Uterus (tissue), 4 donors: ENCODE results near the gene PCLAF. TPM values are rescaled to one million over a fixed set of nuclear protein-coding genes. Genes with fewer than 3 reads are reported as not detected.
"Not testable (repeated sequence)": the region's sequence is repeated elsewhere in the genome, so short reads cannot be mapped to it uniquely, and the experiment has no call there.

Experiments
- DNase-seq, 2 donors: peaks; one replicate each; pipeline ENCODE4 v3.0.0-alpha.2; 2019 to 2020
- H3K27ac ChIP-seq, 2 donors: fragments of 200-600 bp; sonication (generic); 1 replicate in 1 of 2; 2 replicates in 1 of 2; pipeline ENCODE4 v1.5.1; 2016 to 2018
- H3K27me3 ChIP-seq, 2 donors: fragments of 200-600 bp; sonication (generic); one replicate each; pipeline ENCODE4 v1.5.1; 2018 to 2019; ENCODE audit warnings: control low read depth in 1 of 2
- H3K36me3 ChIP-seq, 2 donors: fragments of 200-600 bp; sonication (generic); one replicate each; pipeline ENCODE4 v1.5.1; 2019; ENCODE audit warnings: control low read depth in 1 of 2
- H3K4me1 ChIP-seq, 2 donors: fragments of 200-600 bp; sonication (generic); one replicate each; pipeline ENCODE4 v1.5.1; 2018 to 2019; ENCODE audit warnings: control low read depth in 1 of 2
- H3K4me3 ChIP-seq, 2 donors: fragments of 200-600 bp; sonication (generic); 1 replicate in 1 of 2; 2 replicates in 1 of 2; pipeline ENCODE4 v1.5.1; 2018 to 2019; ENCODE audit warnings: mild to moderate bottlenecking in 1 of 2
- H3K9me3 ChIP-seq, 2 donors: fragments of 200-600 bp; sonication (generic); one replicate each; pipeline ENCODE4 v1.5.1; 2019; ENCODE audit warnings: control low read depth in 1 of 2
- POLR2A ChIP-seq, 2 donors: fragments of 450-650 bp; IDR thresholded peaks; one replicate each; pipeline ENCODE4 v1.6.1; 2016; ENCODE audit warnings: antibody characterized with exemption in 2 of 2, mild to moderate bottlenecking in 1 of 2, moderate library complexity in 1 of 2
- intact Hi-C: fragments of 100-400 bp; cut with DNase I; formaldehyde crosslinking; loops from one replicate; pipeline ENCODE4 v1.15.1; 2023; ENCODE audit warnings: low total_unique reads
- total RNA-seq, 4 donors: library from RNA; depleted of rRNA in 3 of 4; stranded (reverse); fragments of >200 nt in 3 of 4; gene quantifications; one replicate each; pipeline versions ENCODE4 v1.1.0 to v1.2.4, GENCODE V29; 2014 to 2023
- TF ChIP-seq, protein P1 (sequence below), 4 experiments: fragments of 200-600 bp in 2 of 4; fragments of 450-650 bp in 2 of 4; sonication (generic) in 2 of 4; IDR thresholded peaks; one replicate each; pipeline ENCODE4 v1.5.1; 2016 to 2019; ENCODE audit warnings: antibody characterized with exemption in 4 of 4, mild to moderate bottlenecking in 2 of 4, moderate library complexity in 1 of 4
- donor health status: DM: yes; HTN: yes; CAD: no.

The PCLAF gene
- total RNA-seq, 4 donors from 2014 or later = 22.7 TPM; not detected in 3

DNA sequence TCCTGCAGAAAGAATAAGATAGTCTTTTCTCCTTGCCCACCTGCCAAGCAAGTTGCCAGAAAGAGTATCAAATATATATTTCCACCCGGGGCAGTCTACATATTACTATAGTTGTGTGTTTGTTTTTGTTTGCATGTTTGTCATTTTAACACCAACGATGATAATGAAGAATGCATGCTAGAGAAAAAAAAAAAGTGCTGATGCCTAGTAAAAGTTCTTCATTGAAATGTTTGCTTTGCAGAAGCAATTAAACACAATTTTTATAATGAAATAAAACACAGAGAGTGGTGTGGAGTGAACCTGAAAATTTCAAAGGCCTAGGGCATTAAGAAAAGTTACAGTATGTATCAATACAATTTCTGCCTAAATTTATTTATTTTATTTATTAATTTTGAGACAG, 2.5 kb upstream of the PCLAF start:
- Histone ChIP-seq H3K36me3 (no peaks in the 10 kb centered on the region), H3K9me3 (no peaks in the 10 kb centered on the region), H3K4me1 (no peaks in the 10 kb centered on the region), H3K4me3 (no peak overlapping the region), H3K27ac (no peak overlapping the region), H3K27me3 (no peaks in the 10 kb centered on the region)
- DNase-seq = no peak
- no peak for TF ChIP-seq POLR2A (IDR thresholded peaks at IDR 0.05)
- TF ChIP-seq, protein P1, sequence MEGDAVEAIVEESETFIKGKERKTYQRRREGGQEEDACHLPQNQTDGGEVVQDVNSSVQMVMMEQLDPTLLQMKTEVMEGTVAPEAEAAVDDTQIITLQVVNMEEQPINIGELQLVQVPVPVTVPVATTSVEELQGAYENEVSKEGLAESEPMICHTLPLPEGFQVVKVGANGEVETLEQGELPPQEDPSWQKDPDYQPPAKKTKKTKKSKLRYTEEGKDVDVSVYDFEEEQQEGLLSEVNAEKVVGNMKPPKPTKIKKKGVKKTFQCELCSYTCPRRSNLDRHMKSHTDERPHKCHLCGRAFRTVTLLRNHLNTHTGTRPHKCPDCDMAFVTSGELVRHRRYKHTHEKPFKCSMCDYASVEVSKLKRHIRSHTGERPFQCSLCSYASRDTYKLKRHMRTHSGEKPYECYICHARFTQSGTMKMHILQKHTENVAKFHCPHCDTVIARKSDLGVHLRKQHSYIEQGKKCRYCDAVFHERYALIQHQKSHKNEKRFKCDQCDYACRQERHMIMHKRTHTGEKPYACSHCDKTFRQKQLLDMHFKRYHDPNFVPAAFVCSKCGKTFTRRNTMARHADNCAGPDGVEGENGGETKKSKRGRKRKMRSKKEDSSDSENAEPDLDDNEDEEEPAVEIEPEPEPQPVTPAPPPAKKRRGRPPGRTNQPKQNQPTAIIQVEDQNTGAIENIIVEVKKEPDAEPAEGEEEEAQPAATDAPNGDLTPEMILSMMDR (IDR thresholded peaks at IDR 0.05) = no peak
- intact Hi-C loops = no loop called here

DNA sequence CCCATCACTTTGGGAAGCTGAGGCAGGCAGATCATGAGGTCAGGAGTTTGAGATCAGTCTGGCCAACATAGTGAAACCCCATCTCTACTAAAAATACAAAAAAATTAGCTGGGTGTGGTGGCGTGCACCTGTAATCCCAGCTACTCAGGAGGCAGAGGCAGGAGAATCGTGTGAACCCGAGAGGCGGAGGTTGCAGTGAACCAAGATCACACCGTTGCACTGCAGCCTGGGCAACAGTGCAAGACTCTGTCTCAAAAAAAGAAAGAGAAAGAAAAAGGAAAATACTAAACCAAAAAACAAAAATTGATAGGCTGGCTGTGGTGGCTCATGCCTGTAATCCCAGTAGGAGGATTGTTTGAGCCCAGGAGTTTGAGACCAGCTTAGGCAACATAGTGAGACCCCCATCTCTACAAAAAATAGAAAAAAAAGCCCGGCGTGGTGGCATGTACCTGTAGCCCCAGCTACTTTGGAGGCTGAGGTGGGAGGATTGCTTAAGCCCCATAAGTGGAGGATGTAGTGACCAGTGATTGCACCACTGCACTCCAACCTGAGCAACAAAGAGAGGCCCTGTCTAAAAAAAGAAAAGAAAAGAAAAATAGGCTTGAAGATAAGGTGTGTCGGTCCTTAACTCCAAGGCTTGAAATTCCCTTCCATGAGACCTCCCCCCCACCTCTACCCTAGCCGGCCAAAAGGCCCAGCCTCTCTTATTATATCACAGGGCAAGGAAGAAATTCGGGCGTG, 941 bp downstream of the PCLAF start:
- H3K4me3 ChIP-seq, H3K27ac ChIP-seq, H3K9me3 ChIP-seq, H3K36me3 ChIP-seq, DNase-seq, H3K27me3 ChIP-seq, intact Hi-C loops, H3K4me1 ChIP-seq: not testable (repeated sequence)

DNA sequence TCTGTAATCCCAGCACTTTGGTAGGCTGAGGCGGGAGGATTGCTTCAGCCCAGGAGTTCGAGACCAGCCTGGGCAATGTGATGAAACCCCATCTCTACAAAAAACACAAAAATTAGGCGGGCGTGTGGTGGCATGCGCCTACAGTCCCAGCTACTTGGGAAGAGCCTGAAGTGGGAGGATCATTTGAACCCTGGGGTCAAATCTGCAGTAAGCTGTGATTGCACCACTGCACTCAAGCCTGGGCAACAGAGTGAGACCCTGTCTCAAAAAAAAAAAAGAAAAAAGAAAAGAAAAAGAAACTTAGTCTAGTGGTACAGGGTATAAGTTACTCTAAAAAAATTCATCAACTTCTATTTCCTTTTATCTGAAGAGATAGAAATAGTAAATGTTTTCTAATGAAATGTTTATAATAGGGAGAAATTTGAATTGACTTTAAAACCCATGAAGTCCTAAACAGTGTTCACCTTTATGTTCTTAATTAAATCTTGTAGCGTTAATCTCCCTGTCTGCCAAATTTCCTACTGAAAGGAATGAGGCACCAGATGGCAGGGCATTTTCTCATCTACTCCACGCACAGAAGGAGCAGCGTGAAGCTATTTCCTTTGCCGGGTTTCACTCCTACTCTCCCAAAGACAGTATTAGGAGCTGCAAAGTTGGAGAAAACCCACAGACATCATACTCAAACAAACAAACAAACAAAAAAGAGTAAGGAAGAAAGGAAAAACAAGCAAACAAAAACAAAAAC, 1.9 kb downstream of the PCLAF start:
- DNase-seq = no peak
- no peak for TF ChIP-seq POLR2A (IDR thresholded peaks at IDR 0.05)
- TF ChIP-seq, protein P1 (IDR thresholded peaks at IDR 0.05) = no peak
- Histone ChIP-seq H3K27ac (no peak overlapping the region), H3K4me1 (no peaks in the 10 kb centered on the region), H3K4me3 (no peak overlapping the region), H3K27me3 (no peaks in the 10 kb centered on the region), H3K36me3 (no peaks in the 10 kb centered on the region), H3K9me3 (no peaks in the 10 kb centered on the region)
- intact Hi-C loops = no loop called here

DNA sequence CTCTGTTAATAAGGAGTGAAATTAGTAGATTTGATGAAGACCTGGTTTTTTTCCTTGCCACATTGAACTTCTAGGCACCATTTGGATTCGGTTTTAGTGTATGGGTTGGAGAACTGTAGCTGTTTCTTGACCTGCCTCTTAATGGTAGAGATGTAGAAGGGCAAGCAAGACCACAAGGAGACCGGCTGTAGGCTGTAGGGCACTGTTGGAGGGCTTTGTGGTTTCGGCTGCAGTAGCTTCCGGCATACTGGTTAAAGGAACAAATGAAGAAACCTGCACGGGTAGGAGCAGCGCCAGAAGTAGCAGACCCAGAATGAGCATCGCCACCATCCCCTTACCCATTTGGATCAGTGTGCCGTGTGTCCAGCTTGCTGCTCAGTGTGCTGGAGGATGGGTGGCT, 7.9 kb downstream of the PCLAF start:
- H3K36me3 ChIP-seq = no peaks in the 10 kb centered on the region
- H3K27me3 ChIP-seq = no peaks in the 10 kb centered on the region
- TF ChIP-seq POLR2A (IDR thresholded peaks at IDR 0.05) = no peak
- TF ChIP-seq, protein P1 (IDR thresholded peaks at IDR 0.05) = no peak
- DNase-seq = no peak
- intact Hi-C loops = no loop called here
- no peak overlapping the region for H3K4me3 ChIP-seq
- no peaks in the 10 kb centered on the region for H3K9me3 ChIP-seq
- no peak overlapping the region for H3K27ac ChIP-seq
- H3K4me1 ChIP-seq = no peaks in the 10 kb centered on the region

DNA sequence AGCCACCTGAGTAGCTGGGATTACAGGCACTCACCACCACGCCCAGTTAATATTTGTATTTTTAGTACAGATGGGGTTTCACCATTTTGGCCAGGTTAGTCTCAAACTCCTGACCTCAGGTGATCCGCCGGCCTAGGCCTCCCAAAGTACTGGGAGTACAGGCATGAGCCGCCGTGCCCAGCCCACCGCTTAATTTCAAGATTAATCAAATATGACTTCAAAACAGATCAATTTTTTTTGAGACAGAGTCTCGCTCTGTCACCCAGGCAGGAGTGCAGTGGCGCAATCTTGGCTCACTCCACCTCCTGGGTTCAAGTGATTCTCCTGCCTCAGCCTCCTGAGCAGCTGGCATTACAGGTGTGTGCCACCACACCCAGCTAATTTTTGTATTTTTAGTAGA, 9.9 kb downstream of the PCLAF start:
- H3K9me3 ChIP-seq, H3K27me3 ChIP-seq, DNase-seq, H3K27ac ChIP-seq, H3K4me3 ChIP-seq, H3K4me1 ChIP-seq, H3K36me3 ChIP-seq, intact Hi-C loops: not testable (repeated sequence)

DNA sequence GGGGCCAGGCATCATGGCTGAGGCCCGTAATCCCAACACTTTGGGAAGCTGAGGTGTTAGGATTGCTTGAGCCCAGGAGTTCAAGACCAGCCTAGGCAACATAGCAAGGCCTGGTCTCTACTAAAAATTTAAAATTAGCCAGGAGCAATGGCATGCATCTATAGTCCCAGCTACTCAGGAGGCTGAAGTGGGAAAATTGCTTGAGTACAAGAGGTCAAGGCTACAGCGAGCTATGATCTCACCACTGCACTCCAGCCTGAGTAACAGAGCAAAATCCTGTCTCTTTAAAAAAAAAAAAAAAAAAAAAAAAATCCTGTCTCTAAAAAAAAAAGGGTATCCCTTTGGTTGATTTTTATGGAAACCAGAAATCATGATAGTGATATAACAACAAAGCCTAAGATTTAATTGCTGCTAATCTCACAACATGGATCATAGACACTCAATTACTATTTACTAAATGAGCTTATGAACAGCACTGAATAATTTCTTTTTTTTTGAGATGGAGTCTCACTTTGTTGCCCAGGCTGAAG, 12.1 kb downstream of the PCLAF start:
- no peak for TF ChIP-seq POLR2A (IDR thresholded peaks at IDR 0.05)
- TF ChIP-seq, protein P1 (IDR thresholded peaks at IDR 0.05) = no peak
- intact Hi-C loops = no loop called here
- H3K4me3 ChIP-seq = no peak overlapping the region
- H3K4me1 ChIP-seq = no peaks in the 10 kb centered on the region
- DNase-seq = no peak
- no peaks in the 10 kb centered on the region for H3K9me3 ChIP-seq
- H3K27me3 ChIP-seq = no peaks in the 10 kb centered on the region
- H3K36me3 ChIP-seq = no peaks in the 10 kb centered on the region
- H3K27ac ChIP-seq = no peak overlapping the region
